HepG2 (cell line): ENCODE measurements around the gene SYVN1. TPM values are rescaled to one million over a fixed set of nuclear protein-coding genes. Genes with fewer than 3 reads are reported as not detected.

Experiments
- AHR ChIP-seq: IDR thresholded peaks from 2 replicates; pipeline ENCODE4 v1.6.1; 2018; ENCODE audit warnings: missing genetic modification reagents, missing compliant biosample characterization
- ARHGAP35 ChIP-seq: sonication (generic); formaldehyde crosslinking; IDR thresholded peaks from 2 replicates; pipeline ENCODE4 v1.9.0; 2022; ENCODE audit warnings: mild to moderate bottlenecking, inconsistent platforms, moderate library complexity, missing genetic modification reagents, borderline replicate concordance
- ATF4 ChIP-seq, 2 experiments: fragments of 450-650 bp in 1 of 2; sonication (generic) in 1 of 2; formaldehyde crosslinking; IDR thresholded peaks; 2 replicates each; pipeline versions ENCODE4 v1.5.0 to v1.8.0; 2020 to 2022; ENCODE audit warnings: mild to moderate bottlenecking in 1 of 2, missing genetic modification reagents in 1 of 2
- FIP1L1 ChIP-seq: fragments of 200-400 bp; formaldehyde crosslinking; IDR thresholded peaks from 2 replicates; pipeline ENCODE4 v1.6.1; 2018; ENCODE audit warnings: low read depth, mild to moderate bottlenecking, low read length, moderate library complexity, borderline replicate concordance; ENCODE audit not compliant: insufficient read depth
- HMGXB4 ChIP-seq, 2 experiments: sonication (generic) in 1 of 2; formaldehyde crosslinking in 1 of 2; IDR thresholded peaks; 2 replicates each; pipeline versions ENCODE4 v1.4.0 to v1.6.1; 2018 to 2020; ENCODE audit warnings: missing genetic modification reagents in 2 of 2, borderline replicate concordance in 1 of 2, low read depth in 1 of 2, mild to moderate bottlenecking in 1 of 2, missing biosample characterization in 1 of 2
- HNRNPLL ChIP-seq: fragments of 200-400 bp; formaldehyde crosslinking; IDR thresholded peaks from 2 replicates; pipeline ENCODE4 v1.6.1; 2017; ENCODE audit warnings: mild to moderate bottlenecking, low read depth, low read length; ENCODE audit not compliant: poor library complexity, severe bottlenecking
- HOXA5 ChIP-seq: sonication (generic); formaldehyde crosslinking; IDR thresholded peaks from 2 replicates; pipeline ENCODE4 v1.4.0; 2020; ENCODE audit warnings: missing genetic modification reagents
- IRF2 ChIP-seq: IDR thresholded peaks from 2 replicates; pipeline ENCODE4 v1.6.1; 2018; ENCODE audit warnings: missing genetic modification reagents, missing compliant biosample characterization
- KMT2B ChIP-seq: IDR thresholded peaks from 2 replicates; pipeline ENCODE4 v1.6.1; 2016; ENCODE audit warnings: missing genetic modification reagents, missing compliant biosample characterization
- NFATC3 ChIP-seq: sonication (generic); formaldehyde crosslinking; IDR thresholded peaks from 2 replicates; pipeline ENCODE4 v1.5.1; 2020; ENCODE audit warnings: mild to moderate bottlenecking, missing genetic modification reagents
- NR2C2 ChIP-seq: sonication (generic); formaldehyde crosslinking; IDR thresholded peaks from 2 replicates; pipeline ENCODE4 v1.4.0; 2020; ENCODE audit warnings: missing genetic modification reagents, mild to moderate bottlenecking, moderate library complexity, borderline replicate concordance
- NRL ChIP-seq: sonication (generic); formaldehyde crosslinking; IDR thresholded peaks from 2 replicates; pipeline ENCODE4 v1.5.0; 2020; ENCODE audit warnings: missing genetic modification reagents, mild to moderate bottlenecking, moderate library complexity, borderline replicate concordance
- PHF8 ChIP-seq: sonication (generic); formaldehyde crosslinking; IDR thresholded peaks from 2 replicates; pipeline ENCODE4 v1.5.0; 2020; ENCODE audit warnings: missing genetic modification reagents
- POLR2A ChIP-seq, 2 experiments: IDR thresholded peaks; 2 replicates each; pipeline ENCODE4 v1.6.1; 2011; ENCODE audit warnings: low read depth in 2 of 2, low read length in 2 of 2, mild to moderate bottlenecking in 1 of 2, moderate library complexity in 1 of 2; ENCODE audit not compliant: insufficient read depth in 1 of 2
- SPEN ChIP-seq: sonication (generic); formaldehyde crosslinking; IDR thresholded peaks from 2 replicates; pipeline ENCODE4 v1.5.1; 2020; ENCODE audit warnings: low read depth, mild to moderate bottlenecking, missing genetic modification reagents
- ZFP91 ChIP-seq: sonication (generic); formaldehyde crosslinking; IDR thresholded peaks from 2 replicates; pipeline ENCODE4 v1.9.0; 2022; ENCODE audit warnings: missing genetic modification reagents, mild to moderate bottlenecking, borderline replicate concordance
- ZMYM4 ChIP-seq: sonication (generic); formaldehyde crosslinking; IDR thresholded peaks from 2 replicates; pipeline ENCODE4 v1.8.1; 2023; ENCODE audit warnings: mild to moderate bottlenecking, missing genetic modification reagents
- ZNF264 ChIP-seq: sonication (generic); formaldehyde crosslinking; IDR thresholded peaks from 2 replicates; pipeline ENCODE4 v1.4.0; 2020; ENCODE audit warnings: missing genetic modification reagents
- ZNF350 ChIP-seq: sonication (generic); formaldehyde crosslinking; IDR thresholded peaks from 2 replicates; pipeline ENCODE4 v1.4.0; 2020; ENCODE audit warnings: mild to moderate bottlenecking, low read depth, missing genetic modification reagents, borderline replicate concordance
- ZNF430 ChIP-seq: sonication (generic); formaldehyde crosslinking; IDR thresholded peaks from 2 replicates; pipeline ENCODE4 v1.9.0; 2021; ENCODE audit warnings: mild to moderate bottlenecking, missing genetic modification reagents
- ZNF605 ChIP-seq: sonication (generic); formaldehyde crosslinking; IDR thresholded peaks from 2 replicates; pipeline ENCODE4 v1.8.0; 2022; ENCODE audit warnings: mild to moderate bottlenecking, missing genetic modification reagents
- polyA plus RNA-seq, 8 experiments: library from polyadenylated mRNA; depleted of rRNA in 3 of 8; stranded (reverse) in 7 of 8; unstranded in 1 of 8; fragments of >200 nt; fragmentation: Illumina TruSeq in 4 of 8; extraction: Trizol in 4 of 8; gene quantifications; 2 replicates each; pipeline versions ENCODE4 v1.2.1 to v1.2.3, GENCODE V29; 2011 to 2016; ENCODE audit warnings: low read depth in 4 of 8, missing spikeins in 1 of 8, mixed read lengths in 1 of 8; ENCODE audit not compliant: insufficient read depth in 1 of 8
- total RNA-seq, 5 experiments: library from RNA; depleted of rRNA; stranded (reverse); fragments of >200 nt; fragmentation: Illumina TruSeq; extraction: Trizol; gene quantifications; 2 replicates each; pipeline ENCODE4 v1.2.3, GENCODE V29; 2016; ENCODE audit warnings: low read depth in 1 of 5
- TF ChIP-seq, protein P1 (sequence below): sonication (generic); formaldehyde crosslinking; IDR thresholded peaks from 2 replicates; pipeline ENCODE4 v1.5.0; 2020; ENCODE audit warnings: mild to moderate bottlenecking, missing genetic modification reagents, moderate library complexity

The SYVN1 gene
- total and polyA plus RNA-seq, 2 of the 13 experiments (the other 11 are each of a cell fraction or from before 2014, with no cell fraction given) = 10.3 to 22.5 TPM

- TF ChIP-seq ZFP91 = peak; percentile 68; the same call in 1 of the 2 replicates
- TF ChIP-seq AHR (CRISPR knock-in tag) = peak; percentile 80; the same call in 1 of the 2 replicates
- peak; percentile 49; the same call in 1 of the 2 replicates for TF ChIP-seq NR2C2 (CRISPR knock-in tag)
- peak; percentile 64; the same call in 1 of the 2 replicates for TF ChIP-seq NRL (CRISPR knock-in tag)
- peak; percentile 23; the same call in 1 of the 2 replicates for TF ChIP-seq IRF2
- peak; percentile 48 for TF ChIP-seq KMT2B (CRISPR knock-in tag)
- TF ChIP-seq ZMYM4 (CRISPR knock-in tag) = 0 out of 2 replicates have a peak, but pooled peaks have one; percentile 21
- peak; percentile 34; the same call in 1 of the 2 replicates for TF ChIP-seq SPEN
- TF ChIP-seq ARHGAP35 (CRISPR knock-in tag) = peak; percentile 53; the same call in 1 of the 2 replicates
- no peak for TF ChIP-seq ATF4 (CRISPR knock-in tag; IDR thresholded peaks at IDR 0.05)
- 0 out of 2 replicates have a peak, but pooled peaks have one; percentile 41 for TF ChIP-seq HOXA5 (CRISPR knock-in tag)
- no peak for TF ChIP-seq ZNF264 (CRISPR knock-in tag)
- no peak for TF ChIP-seq FIP1L1
- TF ChIP-seq POLR2A (IDR thresholded peaks at IDR 0.05; ENCODE audit: insufficient read depth in 1 of 2, low read depth in 2 of 2, low read length in 2 of 2) = peak in 1 of 2 experiments; percentile 47; a peak in 1 of 4 replicates
- TF ChIP-seq HNRNPLL = peak; percentile 66
- TF ChIP-seq, protein P1, sequence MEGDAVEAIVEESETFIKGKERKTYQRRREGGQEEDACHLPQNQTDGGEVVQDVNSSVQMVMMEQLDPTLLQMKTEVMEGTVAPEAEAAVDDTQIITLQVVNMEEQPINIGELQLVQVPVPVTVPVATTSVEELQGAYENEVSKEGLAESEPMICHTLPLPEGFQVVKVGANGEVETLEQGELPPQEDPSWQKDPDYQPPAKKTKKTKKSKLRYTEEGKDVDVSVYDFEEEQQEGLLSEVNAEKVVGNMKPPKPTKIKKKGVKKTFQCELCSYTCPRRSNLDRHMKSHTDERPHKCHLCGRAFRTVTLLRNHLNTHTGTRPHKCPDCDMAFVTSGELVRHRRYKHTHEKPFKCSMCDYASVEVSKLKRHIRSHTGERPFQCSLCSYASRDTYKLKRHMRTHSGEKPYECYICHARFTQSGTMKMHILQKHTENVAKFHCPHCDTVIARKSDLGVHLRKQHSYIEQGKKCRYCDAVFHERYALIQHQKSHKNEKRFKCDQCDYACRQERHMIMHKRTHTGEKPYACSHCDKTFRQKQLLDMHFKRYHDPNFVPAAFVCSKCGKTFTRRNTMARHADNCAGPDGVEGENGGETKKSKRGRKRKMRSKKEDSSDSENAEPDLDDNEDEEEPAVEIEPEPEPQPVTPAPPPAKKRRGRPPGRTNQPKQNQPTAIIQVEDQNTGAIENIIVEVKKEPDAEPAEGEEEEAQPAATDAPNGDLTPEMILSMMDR (CRISPR knock-in tag) = peak; percentile 92
- no peak for TF ChIP-seq NFATC3 (CRISPR knock-in tag)
- peak; percentile 70 for TF ChIP-seq PHF8 (CRISPR knock-in tag)
- TF ChIP-seq ZNF350 (CRISPR knock-in tag) = peak; percentile 78
- peak; percentile 50; the same call in 1 of the 2 replicates for TF ChIP-seq ZNF430 (CRISPR knock-in tag)
- peak; percentile 93 to 95 for TF ChIP-seq HMGXB4 (CRISPR knock-in tag; IDR thresholded peaks at IDR 0.05; ENCODE audit: borderline replicate concordance in 1 of 2, low read depth in 1 of 2)
- 0 out of 2 replicates have a peak, but pooled peaks have one; percentile 38 for TF ChIP-seq ZNF605 (CRISPR knock-in tag)
Measured at GRCh38 chr11:65180877-65181568, 46.7 kb upstream of the SYVN1 start (continued).
